Omental fat pad (tissue), 4 donors: ENCODE data around the gene TTC34. TPM values are rescaled to one million over a fixed set of nuclear protein-coding genes. Genes with fewer than 3 reads are reported as not detected.
"Not testable (repeated sequence)": the region's sequence is repeated elsewhere in the genome, so short reads cannot be mapped to it uniquely, and the experiment has no call there.

ENCODE experiments used
- ATAC-seq: fragments of 150-250 bp; one replicate; pipeline ENCODE4 v1.9.1; 2016; ENCODE audit warnings: mild to moderate bottlenecking, moderate library complexity; ENCODE audit not compliant: low FRiP score
- DNase-seq: peaks from one replicate; pipeline ENCODE4 v3.0.0-alpha.2; 2019; ENCODE audit warnings: low spot score
- CTCF ChIP-seq, 3 donors: fragments of 450-650 bp; IDR thresholded peaks; one replicate each; pipeline ENCODE4 v1.5.1; 2016 to 2017; ENCODE audit warnings: antibody characterized with exemption in 3 of 3, mild to moderate bottlenecking in 3 of 3, moderate library complexity in 2 of 3
- total RNA-seq, 4 donors: library from RNA; depleted of rRNA; stranded (reverse); fragments of >200 nt; gene quantifications; one replicate each; pipeline ENCODE4 v1.1.0, GENCODE V29; 2016

TTC34 gene
- total RNA-seq, 4 donors from 2014 or later, result 0.12 to 0.95 (median 0.26) TPM

DNA sequence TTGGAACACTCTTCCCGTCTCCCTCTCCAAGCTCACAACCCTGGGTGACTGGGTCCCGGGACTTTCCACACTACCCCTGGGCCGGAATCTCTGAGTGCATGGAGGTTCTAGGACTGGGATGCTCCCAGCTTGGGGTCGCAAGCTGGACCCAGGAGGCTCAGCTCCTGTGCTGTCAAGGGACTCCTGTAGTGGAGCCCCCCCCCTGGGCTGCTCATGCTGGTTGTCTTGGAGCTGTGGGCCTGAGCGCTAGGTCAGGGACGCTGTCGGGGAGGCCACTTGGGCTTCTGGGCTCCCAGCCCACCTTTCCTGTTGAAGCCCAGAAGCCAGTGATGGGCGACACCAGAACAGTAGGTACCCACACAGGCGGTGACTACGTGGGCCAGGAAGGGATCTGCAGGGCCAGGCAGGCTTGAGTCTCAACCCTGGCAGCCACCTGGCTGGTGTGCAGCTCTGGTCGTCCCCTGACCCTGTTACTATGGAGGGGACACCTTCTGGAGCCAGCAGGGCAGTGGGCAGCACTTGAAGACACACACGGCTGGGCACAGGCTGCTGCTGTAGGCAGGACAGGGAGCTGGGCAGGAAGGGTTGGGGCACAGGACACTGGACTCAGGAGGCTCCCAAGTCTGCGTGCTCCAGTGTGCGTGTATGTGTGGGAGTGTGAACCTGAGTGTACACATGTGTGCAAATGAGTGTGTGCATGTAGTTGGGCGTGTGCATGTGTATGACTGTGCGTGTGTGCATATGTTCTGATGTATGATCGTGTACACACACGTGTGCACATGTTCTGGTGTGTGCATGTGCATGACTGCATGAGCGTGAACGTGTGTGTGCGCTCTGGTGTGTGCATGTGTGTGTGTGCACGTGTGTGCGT lies 171.6 kb downstream of the TTC34 start:
- no peak for TF ChIP-seq CTCF (IDR thresholded peaks at IDR 0.05)
- DNase-seq, result no peak
- ATAC-seq, result no peak

DNA sequence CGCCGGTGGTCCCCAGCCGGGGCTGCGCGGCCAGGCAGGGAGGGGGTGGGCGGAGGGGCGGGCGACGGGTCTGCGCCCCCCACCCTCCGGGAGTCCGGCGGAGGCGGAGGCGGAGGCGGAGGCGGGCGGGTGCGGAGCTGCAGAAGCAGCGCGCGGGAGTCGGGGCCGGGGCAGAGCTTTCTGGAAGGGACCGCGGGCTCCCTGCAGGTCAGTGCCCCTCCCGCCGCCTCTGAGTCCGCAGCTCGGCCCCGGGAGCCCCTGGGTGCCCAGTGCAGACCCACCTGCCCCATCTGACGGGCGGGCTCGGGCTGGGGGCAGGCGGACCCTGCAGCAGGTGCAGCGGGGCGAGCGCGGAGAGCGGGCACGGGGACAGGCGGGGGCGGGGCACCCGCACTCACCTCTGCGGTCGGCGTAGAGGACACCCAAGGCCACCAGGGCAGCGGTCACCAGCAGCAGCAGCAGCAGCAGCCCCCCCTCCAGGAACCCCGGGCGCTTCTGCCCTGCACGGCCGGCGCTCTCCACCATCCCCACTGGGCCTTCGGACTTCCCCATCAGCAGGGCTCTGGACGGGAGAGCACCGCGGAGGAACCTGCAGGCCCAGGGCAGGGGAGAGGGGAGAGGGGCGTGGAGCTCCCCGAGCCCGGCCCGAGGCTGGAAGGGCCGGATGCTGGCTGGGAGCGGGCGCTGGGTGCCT lies 172.4 kb downstream of the TTC34 start:
- no peak for TF ChIP-seq CTCF (IDR thresholded peaks at IDR 0.05)
- DNase-seq, result no peak
- no peak for ATAC-seq

- no peak for TF ChIP-seq CTCF (IDR thresholded peaks at IDR 0.05)
- no peak for ATAC-seq
Measured at GRCh38 chr1:2628191-2628932, 173.1 kb downstream of the TTC34 start.

DNA sequence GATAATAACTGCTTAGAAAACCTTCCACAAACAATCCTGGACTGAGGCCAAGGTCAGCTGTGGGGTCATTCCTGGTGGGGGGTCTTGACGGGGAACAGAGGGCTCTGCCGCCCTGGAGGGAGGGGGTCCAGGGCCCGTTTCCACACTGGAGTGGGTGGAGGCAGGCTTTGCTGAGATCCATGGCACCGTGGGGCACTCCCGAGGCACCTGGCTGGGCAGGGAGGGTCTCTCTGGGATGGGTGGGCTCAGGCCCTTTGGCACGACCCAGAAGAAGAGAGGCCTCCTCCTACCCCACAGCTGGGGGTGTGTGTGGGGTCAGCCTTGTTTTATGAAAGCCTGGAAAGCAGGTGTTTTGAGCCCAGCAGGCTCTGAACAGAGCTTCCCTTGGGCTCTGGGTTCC lies 173.7 kb downstream of the TTC34 start:
- no peak for TF ChIP-seq CTCF (IDR thresholded peaks at IDR 0.05)
- ATAC-seq (no peak), DNase-seq (no peak)

More at GRCh38 chr1:2628191-2628932, 173.1 kb downstream of the TTC34 start:
- no peak for DNase-seq

DNA sequence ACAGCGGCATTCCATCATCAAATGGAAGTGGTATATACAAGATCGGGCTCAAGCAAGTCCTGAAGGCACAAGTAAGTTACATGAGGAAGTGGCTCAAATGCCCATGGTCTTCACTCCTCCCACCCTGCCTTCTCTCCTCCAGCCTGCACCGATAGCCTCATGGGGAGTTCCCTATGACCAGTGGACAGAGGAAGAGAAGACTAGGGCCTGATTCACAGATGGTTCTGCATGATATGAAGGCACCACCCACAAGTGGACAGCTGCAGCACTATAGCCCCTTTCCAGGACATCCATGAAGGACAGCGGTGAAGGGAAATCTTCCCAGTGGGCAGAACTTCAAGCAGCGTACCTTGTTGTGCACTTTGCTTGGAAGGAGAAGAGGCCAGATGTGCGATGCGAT lies 175.7 kb downstream of the TTC34 start:
- not testable (repeated sequence) for ATAC-seq, DNase-seq

- TF ChIP-seq CTCF (IDR thresholded peaks at IDR 0.05), result no peak
- ATAC-seq (no peak), DNase-seq (no peak)
Measured at GRCh38 chr1:2625311-2625710, 176.2 kb downstream of the TTC34 start.

GRCh38 chr1:2624735-2625300 lies 176.7 kb downstream of the TTC34 start:
- no peak for TF ChIP-seq CTCF (IDR thresholded peaks at IDR 0.05)
- ATAC-seq (no peak), DNase-seq (no peak)
